IMR-90 (cell line): ENCODE data around the gene MROH2A. TPM values are rescaled to one million over a fixed set of nuclear protein-coding genes. Genes with fewer than 3 reads are reported as not detected.

Experiments used
- ATAC-seq: fragments of 200-7000 bp; cut with Tn5 transposase; 2 replicates; pipeline ENCODE4 v1.9.1; 2020; ENCODE audit warnings: low read depth, mild to moderate bottlenecking, moderate library complexity
- BruUV-seq: library from RNA; stranded (reverse); fragments of 400-500 nt; replicated peaks from 2 replicates; lab custom pipeline; 2021; lab: Mats Ljungman, UMichigan
- CTCF ChIA-PET: fragments of 300-600 bp; formaldehyde crosslinking; extraction: SDS; loops from one replicate; lab custom pipeline; 2021; ENCODE audit warnings: antibody characterized with exemption; lab: Yijun Ruan, JAX
- POLR2A ChIA-PET: fragments of 300-600 bp; sonication (Branson Sonifier 250); formaldehyde crosslinking; loops from one replicate; lab custom pipeline; 2022; ENCODE audit warnings: antibody characterized with exemption; ENCODE audit not compliant: unreplicated experiment; lab: Charles Lee
- DNase-seq: peaks from one replicate; pipeline ENCODE4 v3.0.0; 2013
- H2AFZ ChIP-seq: replicated peaks from 2 replicates; pipeline ENCODE3; 2013; ENCODE audit warnings: low read length, mild to moderate bottlenecking; ENCODE audit not compliant: poor library complexity
- H2AK5ac ChIP-seq: 2 replicates; pipeline ENCODE4 v1.6.1; 2013; ENCODE audit warnings: low read depth, low read length, inconsistent platforms
- H2AK9ac ChIP-seq: replicated peaks from 2 replicates; pipeline ENCODE3; 2013; ENCODE audit warnings: mild to moderate bottlenecking, low read depth, low read length, moderate library complexity; ENCODE audit not compliant: poor library complexity
- H2BK120ac ChIP-seq: 2 replicates; pipeline ENCODE4 v1.6.1; 2013; ENCODE audit warnings: low read depth, low read length, inconsistent platforms
- H2BK15ac ChIP-seq: 3 replicates; pipeline ENCODE4 v1.6.1; 2013; ENCODE audit warnings: low read depth, low read length, inconsistent platforms
- H2BK20ac ChIP-seq: 2 replicates; pipeline ENCODE4 v1.6.1; 2013; ENCODE audit warnings: low read depth, mild to moderate bottlenecking, inconsistent platforms, low read length, moderate library complexity
- H2BK5ac ChIP-seq: 2 replicates; pipeline ENCODE4 v1.6.1; 2013; ENCODE audit warnings: mild to moderate bottlenecking, low read depth, low read length, inconsistent platforms; ENCODE audit not compliant: poor library complexity, severe bottlenecking
- H3K14ac ChIP-seq: replicated peaks from 2 replicates; pipeline ENCODE4 v1.6.1; 2013; ENCODE audit warnings: low read depth, low read length, inconsistent platforms
- H3K18ac ChIP-seq: 2 replicates; pipeline ENCODE4 v1.6.1; 2013; ENCODE audit warnings: low read depth, low read length, control low read depth
- H3K23ac ChIP-seq: 2 replicates; pipeline ENCODE4 v1.6.1; 2013; ENCODE audit warnings: low read depth, low read length, inconsistent platforms
- H3K27ac ChIP-seq: 2 replicates; pipeline ENCODE4 v1.5.1; 2013; ENCODE audit warnings: mild to moderate bottlenecking, control low read depth, low read length; ENCODE audit not compliant: insufficient read depth
- H3K27me3 ChIP-seq: 2 replicates; pipeline ENCODE4 v1.6.1; 2013; ENCODE audit warnings: low read length; ENCODE audit not compliant: control insufficient read depth, insufficient read depth
- H3K36me3 ChIP-seq: 2 replicates; pipeline ENCODE4 v1.6.1; 2013; ENCODE audit warnings: low read length, mixed read lengths; ENCODE audit not compliant: control insufficient read depth, insufficient read depth
- H3K4ac ChIP-seq: 2 replicates; pipeline ENCODE4 v1.6.1; 2013; ENCODE audit warnings: low read depth, low read length, inconsistent platforms
- H3K4me1 ChIP-seq: 2 replicates; pipeline ENCODE4 v1.6.1; 2013; ENCODE audit warnings: low read length, mixed read lengths; ENCODE audit not compliant: control insufficient read depth, insufficient read depth
- H3K4me2 ChIP-seq: 2 replicates; pipeline ENCODE4 v1.6.1; 2013; ENCODE audit warnings: low read depth, mild to moderate bottlenecking, control low read depth, low read length, moderate library complexity
- H3K4me3 ChIP-seq: 2 replicates; pipeline ENCODE4 v1.5.1; 2013; ENCODE audit warnings: low read depth, mild to moderate bottlenecking, control low read depth, low read length, moderate library complexity; ENCODE audit not compliant: insufficient read depth
- H3K56ac ChIP-seq: 2 replicates; pipeline ENCODE4 v1.6.1; 2013; ENCODE audit warnings: low read length, inconsistent platforms; ENCODE audit not compliant: insufficient read depth; ENCODE audit errors: extremely low read depth
- H3K79me1 ChIP-seq, 2 experiments: 2 replicates each; pipeline ENCODE4 v1.6.1; 2013; ENCODE audit warnings: low read length in 2 of 2, inconsistent platforms in 1 of 2, low read depth in 1 of 2
- H3K9ac ChIP-seq: 2 replicates; pipeline ENCODE4 v1.6.1; 2013; ENCODE audit warnings: low read depth, low read length, control low read depth
- H3K9me1 ChIP-seq: 2 replicates; pipeline ENCODE4 v1.6.1; 2013; ENCODE audit warnings: low read length, inconsistent platforms; ENCODE audit not compliant: insufficient read depth
- H3K9me3 ChIP-seq: 2 replicates; pipeline ENCODE4 v1.6.1; 2013; ENCODE audit warnings: low read length; ENCODE audit not compliant: control insufficient read depth, insufficient read depth
- H4K20me1 ChIP-seq: 2 replicates; pipeline ENCODE4 v1.6.1; 2013; ENCODE audit warnings: low read length, inconsistent platforms; ENCODE audit not compliant: insufficient read depth
- H4K5ac ChIP-seq: 2 replicates; pipeline ENCODE4 v1.6.1; 2013; ENCODE audit warnings: mild to moderate bottlenecking, low read depth, low read length, control low read depth
- H4K8ac ChIP-seq, 2 experiments: 2 replicates each; pipeline ENCODE4 v1.6.1; 2013; ENCODE audit warnings: low read depth in 2 of 2, low read length in 2 of 2, control low read depth in 1 of 2, inconsistent platforms in 1 of 2
- H4K91ac ChIP-seq: 2 replicates; pipeline ENCODE4 v1.6.1; 2013; ENCODE audit warnings: low read depth, low read length, inconsistent platforms; ENCODE audit not compliant: insufficient read depth
- BHLHE40 ChIP-seq: fragments of 150-350 bp; IDR thresholded peaks from 2 replicates; pipeline ENCODE4 v1.6.1; 2016; ENCODE audit warnings: mild to moderate bottlenecking, low read depth, low read length
- CHD1 ChIP-seq: IDR thresholded peaks from 2 replicates; pipeline ENCODE4 v1.6.1; 2012; ENCODE audit warnings: low read depth, low read length, improper control_type of control experiment
- ELK1 ChIP-seq: fragments of 150-350 bp; IDR thresholded peaks from 2 replicates; pipeline ENCODE4 v1.6.1; 2016; ENCODE audit warnings: low read depth, mild to moderate bottlenecking, low read length, moderate library complexity, borderline replicate concordance
- MAZ ChIP-seq: IDR thresholded peaks from 2 replicates; pipeline ENCODE4 v1.6.1; 2012; ENCODE audit warnings: low read depth, mild to moderate bottlenecking, low read length, improper control_type of control experiment, moderate library complexity, borderline replicate concordance
- MXI1 ChIP-seq: IDR thresholded peaks from 2 replicates; pipeline ENCODE4 v1.6.1; 2012; ENCODE audit warnings: low read depth, mild to moderate bottlenecking, low read length, moderate library complexity, borderline replicate concordance
- RAD21 ChIP-seq: IDR thresholded peaks from 2 replicates; pipeline ENCODE4 v1.6.1; 2012; ENCODE audit warnings: low read length, improper control_type of control experiment
- RFX5 ChIP-seq: IDR thresholded peaks from 2 replicates; pipeline ENCODE4 v1.8.0; 2012; ENCODE audit warnings: low read depth, mild to moderate bottlenecking, low read length, moderate library complexity
- SMC3 ChIP-seq: fragments of 150-350 bp; IDR thresholded peaks from 2 replicates; pipeline ENCODE4 v1.6.1; 2016; ENCODE audit warnings: low read depth, mild to moderate bottlenecking, antibody characterized with exemption, low read length, moderate library complexity
- USF2 ChIP-seq: fragments of 150-350 bp; IDR thresholded peaks from 2 replicates; pipeline ENCODE4 v1.6.1; 2017; ENCODE audit warnings: mild to moderate bottlenecking, antibody characterized with exemption, low read length, low read depth
- WGBS, 2 experiments: methylation state at CpG; one replicate each; pipeline versions ENCODE4 v1.1.5 to v1.1.7; 2013; ENCODE audit warnings: missing lambda C conversion rate in 2 of 2; ENCODE audit not compliant: insufficient read length in 1 of 2; ENCODE audit errors: extremely low coverage in 2 of 2; 5-methylcytosine and 5-hydroxymethylcytosine counted together
- dilution Hi-C: fragments of 300-500 bp; cut with HindIII; formaldehyde crosslinking; loops from one replicate; pipeline ENCODE4 v1.14.3; 2018; ENCODE audit warnings: low sequenced_read_pairs; ENCODE audit not compliant: unreplicated experiment
- in situ Hi-C: fragments of 300-500 bp; cut with MboI; formaldehyde crosslinking; loops from 3 replicates; pipeline ENCODE4 v1.14.3; 2019; ENCODE audit warnings: low sequenced_read_pairs, inconsistent platforms, mixed read lengths
- intact Hi-C: fragments of 100-400 bp; cut with micrococcal nuclease; formaldehyde crosslinking; loops from 2 replicates; pipeline ENCODE4 v1.10.0; 2022
- polyA plus RNA-seq, 3 experiments: library from polyadenylated mRNA; depleted of rRNA; stranded (reverse); fragments of >200 nt; gene quantifications; 2 replicates each; pipeline ENCODE4 v1.2.3, GENCODE V29; 2012; ENCODE audit warnings: low replicate concordance in 1 of 3
- total RNA-seq: library from RNA; depleted of rRNA; stranded (reverse); fragments of >200 nt; gene quantifications from 2 replicates; pipeline ENCODE4 v1.2.3, GENCODE V29; 2012

MROH2A gene
- total and polyA plus RNA-seq, 2 of the 4 experiments (the other 2 are of a cell fraction), result not detected

- Histone ChIP-seq H3K4ac (no peak overlapping the region), H3K56ac (no peak overlapping the region), H3K9me3 (no peaks in the 10 kb centered on the region), H4K5ac (no peak overlapping the region), H3K4me3 (no peak overlapping the region), H3K36me3 (peaks cover 12% of the 10 kb centered on the region), H3K4me2 (no peak overlapping the region), H4K20me1 (peaks cover 24% of the 10 kb centered on the region), H2AK9ac (no peak overlapping the region), H3K23ac (no peak overlapping the region), H2BK5ac (no peak overlapping the region), H3K27me3 (no peaks in the 10 kb centered on the region), H4K91ac (no peak overlapping the region), H3K27ac (no peak overlapping the region), H3K4me1 (peaks cover 5% of the 10 kb centered on the region), H3K18ac (no peak overlapping the region), H3K14ac (no peak overlapping the region), H2AK5ac (no peak overlapping the region), H4K8ac (no peak overlapping the region), H2AFZ (peak overlapping the region; percentile 37), H2BK120ac (no peak overlapping the region), H2BK20ac (no peak overlapping the region), H2BK15ac (no peak overlapping the region), H3K79me1 (peaks cover 44 to 69% of the 10 kb centered on the region in 2 experiments), H3K9me1 (peaks cover 5% of the 10 kb centered on the region), H3K9ac (no peak overlapping the region)
- no TSS peak for BruUV-seq
- dilution Hi-C loops, result no loop called here
- no peak for TF ChIP-seq RAD21
- no peak for TF ChIP-seq CHD1
- no peak for TF ChIP-seq ELK1
- no peak for TF ChIP-seq MAZ
- no peak for TF ChIP-seq RFX5
- no peak for TF ChIP-seq SMC3
- TF ChIP-seq USF2, result no peak
- no peak for TF ChIP-seq MXI1
- TF ChIP-seq BHLHE40, result no peak
- ChIA-PET CTCF (interaction anchor here (0.6 to 1.2 kb wide), 2 partner anchors 19 to 308 kb away, joined by 4 to 5 read pairs; no protein-coding TSS in a partner anchor), POLR2A (no interaction called here)
- intact Hi-C loops, result no loop called here
- WGBS, 2 experiments, result no CpG with 5 or more reads among the region's 9 CpGs
- in situ Hi-C loops, result loop anchor here (25.0 kb wide), 1 partner anchor 375 kb away; no protein-coding TSS in a partner anchor
- ATAC-seq (no peak), DNase-seq (no peak)
Observed at GRCh38 chr2:233837694-233838229, 59.6 kb downstream of the MROH2A start.
